ENCODE results near the gene COLEC12.

Gene COLEC12

DNA sequence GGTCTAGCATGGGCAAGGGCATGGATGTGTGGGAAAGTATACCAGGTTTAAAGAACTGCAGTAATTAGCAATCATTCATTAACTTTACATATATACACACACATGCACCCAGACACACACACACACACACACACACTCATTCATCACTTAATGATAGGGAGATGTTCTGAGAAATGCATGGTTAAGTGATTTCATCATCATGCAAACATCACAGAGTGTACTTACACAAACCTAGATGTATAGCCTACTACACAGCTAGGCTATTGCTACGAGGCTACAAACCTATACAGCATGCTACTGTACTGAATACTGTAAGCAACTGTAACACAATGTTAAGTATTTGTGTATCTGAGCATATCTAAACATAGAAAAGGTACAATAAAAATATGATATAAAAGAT lies 83.6 kb downstream of the COLEC12 start:
- TF ChIP-seq, protein P1, sequence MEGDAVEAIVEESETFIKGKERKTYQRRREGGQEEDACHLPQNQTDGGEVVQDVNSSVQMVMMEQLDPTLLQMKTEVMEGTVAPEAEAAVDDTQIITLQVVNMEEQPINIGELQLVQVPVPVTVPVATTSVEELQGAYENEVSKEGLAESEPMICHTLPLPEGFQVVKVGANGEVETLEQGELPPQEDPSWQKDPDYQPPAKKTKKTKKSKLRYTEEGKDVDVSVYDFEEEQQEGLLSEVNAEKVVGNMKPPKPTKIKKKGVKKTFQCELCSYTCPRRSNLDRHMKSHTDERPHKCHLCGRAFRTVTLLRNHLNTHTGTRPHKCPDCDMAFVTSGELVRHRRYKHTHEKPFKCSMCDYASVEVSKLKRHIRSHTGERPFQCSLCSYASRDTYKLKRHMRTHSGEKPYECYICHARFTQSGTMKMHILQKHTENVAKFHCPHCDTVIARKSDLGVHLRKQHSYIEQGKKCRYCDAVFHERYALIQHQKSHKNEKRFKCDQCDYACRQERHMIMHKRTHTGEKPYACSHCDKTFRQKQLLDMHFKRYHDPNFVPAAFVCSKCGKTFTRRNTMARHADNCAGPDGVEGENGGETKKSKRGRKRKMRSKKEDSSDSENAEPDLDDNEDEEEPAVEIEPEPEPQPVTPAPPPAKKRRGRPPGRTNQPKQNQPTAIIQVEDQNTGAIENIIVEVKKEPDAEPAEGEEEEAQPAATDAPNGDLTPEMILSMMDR (IDR thresholded peaks at IDR 0.05; ENCODE audit: low read depth, low read length, missing control alignments): no peak
- H3K4me3 ChIP-seq (ENCODE audit: low read depth, low read length): no peak overlapping the region
- no peak for DNase-seq (ENCODE audit: low read depth)

DNA sequence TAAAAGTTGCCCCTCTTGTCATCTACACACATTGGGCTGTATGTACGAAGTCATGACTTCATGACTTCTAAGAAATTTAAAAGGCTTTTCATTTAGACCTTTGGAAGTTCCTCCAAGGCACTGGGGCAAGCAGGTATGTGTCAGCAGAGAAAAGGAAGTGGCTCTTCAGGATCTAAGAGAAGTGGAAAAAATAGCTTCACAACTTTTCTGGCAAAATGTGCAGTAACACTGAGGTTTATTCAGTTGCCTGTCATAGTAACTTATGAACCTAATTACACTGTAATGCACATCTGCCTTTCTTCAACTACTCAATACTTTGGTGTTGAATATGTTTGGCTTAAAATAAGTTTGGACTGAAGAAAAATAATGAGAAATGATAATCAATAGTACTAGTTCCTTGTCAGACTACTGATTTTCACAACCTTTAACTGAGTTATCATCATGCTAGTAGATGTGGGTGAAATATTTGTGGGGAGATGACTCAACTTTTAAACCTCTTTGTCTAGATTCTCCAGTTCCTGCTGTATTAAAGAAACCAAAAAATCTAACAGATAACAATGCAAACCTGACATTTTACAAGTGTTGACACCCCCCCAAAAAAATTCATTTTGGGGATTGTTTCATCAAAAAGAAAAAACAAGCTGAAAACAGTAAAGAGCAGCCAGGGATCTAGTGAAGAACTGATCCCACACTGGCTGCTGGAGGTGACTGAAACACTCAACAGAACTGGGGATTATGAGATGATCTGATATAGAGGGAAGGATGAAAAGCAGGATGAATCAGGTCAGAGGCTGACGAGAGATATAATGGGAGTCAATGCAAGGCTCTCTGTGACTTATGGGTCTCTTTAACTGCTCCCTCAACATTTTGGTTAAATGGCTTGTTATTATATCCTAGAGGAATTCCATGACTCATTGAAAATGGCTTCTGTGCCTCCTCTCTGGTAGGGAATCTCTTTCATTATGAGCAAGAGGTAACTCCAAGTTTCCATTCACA lies 84.6 kb downstream of the COLEC12 start:
- H3K4me3 ChIP-seq (ENCODE audit: low read depth, low read length): no peak overlapping the region
- no peak for DNase-seq (ENCODE audit: low read depth)
- TF ChIP-seq, protein P1 (IDR thresholded peaks at IDR 0.05; ENCODE audit: low read depth, low read length, missing control alignments): no peak

DNA sequence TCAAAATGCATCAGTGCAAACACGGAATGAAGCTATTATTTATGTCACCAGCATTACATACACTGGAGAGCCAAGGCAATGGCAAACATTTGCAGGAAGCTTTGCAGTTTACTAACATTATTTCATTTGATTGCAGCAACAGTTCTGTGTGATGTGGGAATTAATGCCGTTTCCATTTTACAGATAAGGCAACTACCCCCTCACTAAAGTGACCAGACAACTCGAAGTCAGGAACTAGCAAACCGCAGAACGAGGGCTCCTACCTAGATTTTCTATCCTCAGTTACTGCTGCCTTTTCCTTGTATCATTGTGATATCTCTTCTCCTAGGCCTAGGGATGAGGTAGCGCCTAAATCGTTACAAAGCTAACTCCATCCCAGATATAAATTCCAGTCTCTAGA lies 85.5 kb downstream of the COLEC12 start:
- H3K4me3 ChIP-seq (ENCODE audit: low read depth, low read length): no peak overlapping the region
- DNase-seq (ENCODE audit: low read depth): no peak
- TF ChIP-seq, protein P1 (IDR thresholded peaks at IDR 0.05; ENCODE audit: low read depth, low read length, missing control alignments): no peak

DNA sequence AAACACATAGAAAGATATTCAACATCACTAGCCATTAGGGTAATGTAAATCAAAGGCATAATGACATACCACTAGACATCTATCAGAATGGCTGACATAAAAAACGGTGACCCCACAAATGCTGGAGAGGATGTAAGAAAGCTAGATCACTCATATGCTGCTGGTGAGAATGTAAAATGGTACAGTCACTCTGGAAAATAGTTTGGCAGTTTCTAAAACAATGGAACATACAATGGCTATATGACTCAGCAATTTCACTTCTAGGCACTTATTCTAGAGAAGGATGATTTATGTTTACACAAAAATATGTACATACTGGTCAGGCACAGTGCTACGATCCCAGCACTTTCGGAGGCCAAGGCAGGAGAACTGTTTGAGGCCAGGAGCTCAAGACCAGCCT lies 87.3 kb downstream of the COLEC12 start:
- no peak for DNase-seq (ENCODE audit: low read depth)
- H3K4me3 ChIP-seq (ENCODE audit: low read depth, low read length): no peak overlapping the region
- TF ChIP-seq, protein P1 (IDR thresholded peaks at IDR 0.05; ENCODE audit: low read depth, low read length, missing control alignments): no peak

DNA sequence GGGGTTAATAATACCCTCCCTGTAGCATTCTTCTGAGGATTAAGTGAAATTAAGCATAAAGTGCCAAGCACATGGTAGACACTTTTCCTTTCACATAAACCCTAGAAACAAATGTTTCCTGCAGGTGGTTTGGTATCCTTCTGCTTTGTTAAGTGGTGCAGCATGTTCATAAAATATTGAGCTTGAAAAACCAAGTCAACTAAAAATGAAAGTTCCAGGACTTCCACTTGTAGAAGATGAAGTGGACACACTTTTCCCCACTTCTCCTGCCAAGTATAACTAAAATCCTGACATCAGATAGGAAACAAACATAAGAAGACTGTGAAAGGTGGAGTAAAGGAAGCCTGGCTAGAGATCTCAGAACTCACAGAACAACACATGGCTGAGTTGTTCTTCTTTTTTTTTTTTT lies 90.5 kb downstream of the COLEC12 start:
- DNase-seq (ENCODE audit: low read depth): no peak
- TF ChIP-seq, protein P1 (IDR thresholded peaks at IDR 0.05; ENCODE audit: low read depth, low read length, missing control alignments): no peak
- no peak overlapping the region for H3K4me3 ChIP-seq (ENCODE audit: low read depth, low read length)

DNA sequence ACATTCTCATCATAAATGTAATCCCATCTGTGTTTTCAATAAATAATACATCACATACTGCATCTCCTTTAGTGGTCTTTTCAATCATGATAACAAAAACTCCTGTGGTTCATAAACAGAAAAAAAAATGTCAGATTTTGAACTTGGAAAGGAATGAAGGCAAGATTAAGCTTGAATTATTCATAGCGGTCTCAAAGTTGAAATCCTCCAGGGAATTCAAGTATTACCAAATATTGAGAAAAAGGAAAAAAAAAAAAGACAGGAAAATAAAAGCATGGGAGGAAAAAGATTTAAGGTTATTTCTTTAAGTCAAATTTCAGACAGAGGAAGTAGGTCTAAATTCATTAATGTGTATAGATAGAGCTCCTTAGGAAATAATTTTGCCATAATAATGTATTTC lies 92.1 kb downstream of the COLEC12 start:
- no peak overlapping the region for H3K4me3 ChIP-seq (ENCODE audit: low read depth, low read length)

More for the DNA sequence above, 92.1 kb downstream of the COLEC12 start:
- DNase-seq (ENCODE audit: low read depth): no peak
- TF ChIP-seq, protein P1 (IDR thresholded peaks at IDR 0.05; ENCODE audit: low read depth, low read length, missing control alignments): no peak

Data from GM12864 (cell line).